Activated T-helper 17 cell treated with anti-CD3 and anti-CD28 coated beads, Interleukin-2, amount 50 U/mL, for 72 hours (primary cell): Measurements from ENCODE around the gene MYDGF. TPM values are rescaled to one million over a fixed set of nuclear protein-coding genes. Genes with fewer than 3 reads are reported as not detected.
A peak's percentile ranks its signal among the peaks of the same experiment; 100 is the strongest.

Experiments used
- ATAC-seq: fragments of 150-1000 bp; cut with Tn5 transposase; replicated peaks from 2 replicates; pipeline ENCODE4 v1.10.0; 2021; ENCODE audit warnings: mild to moderate bottlenecking, moderate library complexity
- H3K27ac Mint-ChIP-seq: one replicate; pipeline ENCODE4 v1.8.0; 2022; ENCODE audit warnings: mixed read lengths
- H3K27me3 Mint-ChIP-seq: one replicate; pipeline ENCODE4 v1.8.0; 2022; ENCODE audit warnings: mixed read lengths
- H3K36me3 Mint-ChIP-seq: one replicate; pipeline ENCODE4 v1.8.0; 2022; ENCODE audit warnings: low read depth, mild to moderate bottlenecking, mixed read lengths
- H3K4me1 Mint-ChIP-seq: one replicate; pipeline ENCODE4 v1.8.0; 2022; ENCODE audit warnings: mixed read lengths
- H3K4me3 Mint-ChIP-seq: one replicate; pipeline ENCODE4 v1.8.0; 2022; ENCODE audit warnings: mild to moderate bottlenecking, mixed read lengths
- H3K9me3 Mint-ChIP-seq: one replicate; pipeline ENCODE4 v1.8.0; 2022; ENCODE audit warnings: mixed read lengths
- total RNA-seq, 2 donors: library from RNA; stranded (reverse); gene quantifications; one replicate each; pipeline ENCODE4 v1.2.3, GENCODE V29; 2022

MYDGF gene
- total RNA-seq, 2 donors from 2014 or later, result 47.8 to 79.0 TPM

DNA sequence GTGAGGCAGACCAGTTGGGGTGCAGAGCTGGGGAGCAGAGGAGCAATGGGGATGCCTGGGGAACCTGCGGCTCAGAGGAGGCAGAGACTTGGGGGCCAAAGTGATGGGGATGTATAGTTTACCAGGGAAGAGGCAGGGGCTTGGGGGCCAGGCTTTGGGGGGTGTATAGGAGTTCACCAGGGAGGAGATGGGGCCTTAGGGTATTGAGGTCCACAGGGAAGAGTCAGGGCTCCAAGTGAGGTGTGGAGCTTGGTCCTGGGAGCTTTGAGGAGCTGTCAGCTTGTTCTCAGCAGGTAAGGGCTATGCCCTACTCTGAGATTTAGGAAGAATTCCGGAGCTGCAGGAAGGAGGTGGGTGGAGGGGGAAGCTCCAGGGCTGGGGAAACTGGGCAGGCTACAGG, 20.0 kb downstream of the MYDGF start:
- Mint-ChIP-seq H3K27me3 (no peaks in the 10 kb centered on the region), H3K4me3 (no peak overlapping the region), H3K36me3 (peaks cover 24% of the 10 kb centered on the region), H3K4me1 (no peaks in the 10 kb centered on the region), H3K9me3 (no peaks in the 10 kb centered on the region), H3K27ac (no peak overlapping the region)
- no peak for ATAC-seq

DNA sequence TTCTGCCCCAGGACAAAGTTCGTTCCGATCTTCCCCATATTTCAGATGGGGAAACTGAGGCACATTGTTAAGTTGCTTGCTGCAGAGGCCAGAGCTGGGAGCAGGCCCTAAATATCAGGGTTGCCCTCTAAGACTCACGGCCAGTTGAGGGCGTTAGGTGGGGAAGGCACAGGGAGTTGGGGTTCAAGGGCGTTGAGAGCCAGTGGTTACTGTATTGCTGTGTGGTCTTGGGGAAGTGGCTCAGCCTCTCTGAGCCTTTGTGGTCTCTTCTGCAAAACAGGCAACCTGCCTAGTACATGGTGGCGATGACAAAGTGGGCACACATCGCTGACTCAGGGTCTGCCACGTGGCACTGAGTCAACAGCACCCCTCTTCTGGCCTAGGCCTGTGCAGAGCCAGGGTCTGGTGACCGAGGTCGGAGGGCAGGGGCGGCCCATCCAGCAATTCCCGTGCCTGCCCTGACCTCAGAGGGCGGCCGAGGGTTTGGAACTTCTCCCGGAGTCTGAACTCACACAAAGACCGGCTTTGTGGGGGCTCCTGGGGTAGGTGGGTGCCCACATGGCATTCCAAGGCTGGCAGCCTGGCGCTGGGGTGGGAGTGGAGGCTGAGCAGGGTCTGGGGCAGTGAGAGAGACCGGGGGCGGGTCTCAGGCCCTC, 20.6 kb downstream of the MYDGF start:
- H3K4me3 Mint-ChIP-seq, result no peak overlapping the region
- peak; percentile 16 for ATAC-seq

DNA sequence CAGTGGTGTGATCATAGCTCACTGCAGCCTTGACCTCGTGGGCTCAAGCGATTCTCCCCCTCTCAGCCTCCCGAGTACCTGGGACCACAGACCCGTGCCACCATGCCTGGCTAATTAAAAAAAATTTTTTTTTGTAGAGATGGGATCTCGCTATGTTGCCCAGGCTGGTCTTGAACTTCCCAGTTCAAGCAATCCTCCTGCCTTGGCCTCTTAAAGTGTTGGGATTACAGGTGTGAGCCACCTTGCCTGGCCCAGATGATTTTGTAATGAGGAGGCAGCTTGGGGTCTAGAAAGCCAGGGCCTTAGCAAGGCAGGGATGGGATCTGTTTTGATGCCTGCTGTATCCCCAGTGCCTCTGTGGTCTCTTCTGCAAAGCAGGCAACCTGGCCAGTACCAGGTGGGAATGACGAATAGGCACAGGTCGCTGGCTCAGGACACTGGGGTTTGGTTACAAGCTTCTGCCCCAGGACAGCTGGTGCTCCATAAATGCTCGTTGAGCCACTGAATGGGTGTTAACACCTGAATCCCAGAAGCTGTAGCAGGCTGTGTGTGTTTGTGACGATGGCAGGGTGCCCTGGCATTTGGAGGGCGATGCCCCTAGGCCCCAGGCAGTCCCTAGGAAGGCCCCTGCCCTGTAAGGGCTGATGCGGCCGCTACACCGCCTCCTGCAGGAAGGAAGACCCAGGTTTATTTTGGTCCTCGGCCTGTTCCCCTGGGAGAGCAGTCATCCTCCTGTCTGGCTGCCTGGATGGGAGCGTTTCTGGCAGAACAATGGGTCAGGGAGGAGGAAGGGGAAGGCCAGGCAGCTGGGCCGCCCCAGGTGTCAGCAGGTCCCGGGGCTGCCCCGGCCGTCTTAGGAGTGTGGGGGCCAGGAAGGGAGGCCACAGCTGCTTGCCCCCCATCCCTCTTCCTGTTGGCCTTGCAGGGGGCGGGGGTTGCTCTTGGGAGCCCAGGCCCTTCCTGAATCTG, 22.2 kb downstream of the MYDGF start:
- no peaks in the 10 kb centered on the region for H3K4me1 Mint-ChIP-seq
- peaks cover 15% of the 10 kb centered on the region for H3K36me3 Mint-ChIP-seq
- ATAC-seq, result no peak
- no peak overlapping the region for H3K27ac Mint-ChIP-seq
- H3K4me3 Mint-ChIP-seq, result no peak overlapping the region
- no peaks in the 10 kb centered on the region for H3K27me3 Mint-ChIP-seq
- no peaks in the 10 kb centered on the region for H3K9me3 Mint-ChIP-seq

More for the DNA sequence above, 20.6 kb downstream of the MYDGF start:
- Mint-ChIP-seq H3K36me3 (peaks cover 18% of the 10 kb centered on the region), H3K27ac (no peak overlapping the region), H3K27me3 (no peaks in the 10 kb centered on the region), H3K9me3 (no peaks in the 10 kb centered on the region), H3K4me1 (no peaks in the 10 kb centered on the region)

DNA sequence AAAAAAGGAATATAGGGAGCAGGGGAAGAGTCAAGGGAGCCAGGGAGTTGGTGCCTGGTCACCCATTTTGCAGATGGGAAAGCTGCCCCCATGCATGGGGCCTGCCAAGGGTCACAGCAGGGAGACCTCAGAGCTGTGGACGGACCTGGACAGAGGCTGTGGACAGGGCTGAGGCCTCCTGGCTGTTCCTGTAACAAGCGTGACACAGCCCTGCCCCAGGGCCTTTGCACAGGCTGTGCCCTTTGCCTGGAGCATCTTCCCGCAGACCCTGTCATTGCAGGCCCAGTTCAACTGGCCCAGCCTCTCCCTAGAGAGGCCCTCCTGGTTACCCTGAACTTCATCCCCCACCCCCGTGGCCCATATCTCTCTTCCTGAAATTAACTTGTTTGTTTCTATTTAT, 24.4 kb downstream of the MYDGF start:
- Mint-ChIP-seq H3K4me1 (no peaks in the 10 kb centered on the region), H3K4me3 (no peak overlapping the region), H3K27me3 (no peaks in the 10 kb centered on the region), H3K36me3 (peaks cover 15% of the 10 kb centered on the region), H3K27ac (no peak overlapping the region), H3K9me3 (no peaks in the 10 kb centered on the region)
- ATAC-seq, result no peak

DNA sequence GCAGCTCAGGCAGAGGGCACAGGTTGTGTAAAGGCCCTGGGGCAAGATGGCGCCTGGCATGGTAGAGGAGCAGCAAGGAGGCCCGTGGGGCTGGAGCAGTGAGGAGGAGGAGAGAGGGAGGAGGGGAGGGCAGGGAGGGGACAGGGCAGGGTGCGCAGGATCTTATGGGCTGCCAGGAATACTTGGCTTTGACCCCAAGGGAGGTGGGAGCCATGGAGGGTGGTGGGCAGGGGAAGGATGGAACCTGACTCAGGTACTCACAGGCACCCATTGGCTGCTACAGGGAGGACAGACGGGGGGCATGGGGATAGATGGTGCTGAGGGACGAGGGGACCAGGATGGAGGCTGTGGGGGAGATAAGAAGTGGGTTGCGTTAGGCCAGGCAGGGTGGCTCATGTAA, 27.5 kb downstream of the MYDGF start:
- peaks cover 4% of the 10 kb centered on the region for H3K4me1 Mint-ChIP-seq
- no peaks in the 10 kb centered on the region for H3K9me3 Mint-ChIP-seq
- H3K4me3 Mint-ChIP-seq, result no peak overlapping the region
- peaks cover 9% of the 10 kb centered on the region for H3K36me3 Mint-ChIP-seq
- ATAC-seq, result no peak
- no peak overlapping the region for H3K27ac Mint-ChIP-seq
- no peaks in the 10 kb centered on the region for H3K27me3 Mint-ChIP-seq

DNA sequence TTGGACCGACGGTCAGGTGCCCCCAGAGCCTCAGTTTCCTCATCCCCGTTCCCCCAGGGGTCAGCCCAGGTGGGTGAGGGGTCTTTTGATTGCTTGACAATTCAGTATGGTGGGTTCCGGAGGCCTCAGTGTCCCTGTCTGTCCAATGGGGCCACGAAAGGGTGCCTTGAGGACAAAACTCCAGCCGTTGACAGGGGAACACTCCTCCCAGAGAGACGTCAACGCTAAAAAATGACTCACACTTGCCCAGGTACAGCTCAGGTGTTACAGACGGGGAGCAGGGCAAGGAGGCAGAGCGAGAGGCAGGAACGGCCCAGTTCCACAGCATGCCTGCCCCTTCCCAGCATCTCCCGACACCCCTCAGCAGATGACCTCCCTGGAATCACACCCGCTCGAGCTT, 29.0 kb downstream of the MYDGF start:
- Mint-ChIP-seq H3K27ac (peak overlapping the region; percentile 25), H3K4me3 (peak overlapping the region; percentile 96), H3K36me3 (peaks cover 1% of the 10 kb centered on the region), H3K27me3 (no peaks in the 10 kb centered on the region), H3K4me1 (peaks cover 4% of the 10 kb centered on the region), H3K9me3 (no peaks in the 10 kb centered on the region)
- ATAC-seq, result no peak

DNA sequence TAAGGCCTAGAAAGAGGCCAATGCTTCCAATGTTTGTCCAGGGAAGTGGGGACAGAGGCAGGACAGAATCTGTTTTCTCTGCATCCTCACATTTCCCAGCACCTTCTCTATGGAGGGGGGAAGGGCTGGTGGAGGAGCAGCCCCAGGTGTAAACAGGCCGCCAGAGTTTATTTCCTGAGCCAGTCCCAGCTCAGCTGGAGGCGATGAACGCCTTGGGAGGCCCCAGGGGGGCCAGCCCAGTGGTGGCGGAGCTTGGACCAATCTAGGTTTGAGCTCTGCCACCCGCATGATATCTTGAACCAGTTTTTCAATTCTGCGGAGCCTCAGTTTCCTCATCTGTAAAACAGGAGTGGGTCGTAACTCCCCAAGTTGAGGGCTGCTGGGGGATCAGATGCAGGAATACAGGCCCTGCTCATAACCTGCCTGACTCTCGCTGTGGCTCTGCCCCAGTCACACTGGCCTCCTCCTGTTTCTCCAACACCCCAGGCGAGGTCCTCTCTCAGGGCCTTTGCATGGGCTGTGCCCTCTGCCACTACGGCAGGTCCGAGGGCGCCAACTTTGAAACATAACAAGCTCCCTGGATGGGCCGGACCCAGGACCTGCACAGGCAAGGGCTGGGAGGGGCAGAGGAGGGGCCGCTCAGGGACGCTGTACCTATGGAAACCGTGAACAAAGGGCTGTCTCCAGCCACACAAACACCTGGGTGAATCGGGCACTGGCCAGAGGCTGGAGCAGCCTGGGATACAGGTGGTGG, 29.7 kb downstream of the MYDGF start:
- ATAC-seq, result no peak
- Mint-ChIP-seq H3K36me3 (no peaks in the 10 kb centered on the region), H3K4me1 (peaks cover 4% of the 10 kb centered on the region), H3K27me3 (no peaks in the 10 kb centered on the region), H3K9me3 (no peaks in the 10 kb centered on the region), H3K27ac (peak overlapping the region; percentile 97), H3K4me3 (peak overlapping the region; percentile 96)

DNA sequence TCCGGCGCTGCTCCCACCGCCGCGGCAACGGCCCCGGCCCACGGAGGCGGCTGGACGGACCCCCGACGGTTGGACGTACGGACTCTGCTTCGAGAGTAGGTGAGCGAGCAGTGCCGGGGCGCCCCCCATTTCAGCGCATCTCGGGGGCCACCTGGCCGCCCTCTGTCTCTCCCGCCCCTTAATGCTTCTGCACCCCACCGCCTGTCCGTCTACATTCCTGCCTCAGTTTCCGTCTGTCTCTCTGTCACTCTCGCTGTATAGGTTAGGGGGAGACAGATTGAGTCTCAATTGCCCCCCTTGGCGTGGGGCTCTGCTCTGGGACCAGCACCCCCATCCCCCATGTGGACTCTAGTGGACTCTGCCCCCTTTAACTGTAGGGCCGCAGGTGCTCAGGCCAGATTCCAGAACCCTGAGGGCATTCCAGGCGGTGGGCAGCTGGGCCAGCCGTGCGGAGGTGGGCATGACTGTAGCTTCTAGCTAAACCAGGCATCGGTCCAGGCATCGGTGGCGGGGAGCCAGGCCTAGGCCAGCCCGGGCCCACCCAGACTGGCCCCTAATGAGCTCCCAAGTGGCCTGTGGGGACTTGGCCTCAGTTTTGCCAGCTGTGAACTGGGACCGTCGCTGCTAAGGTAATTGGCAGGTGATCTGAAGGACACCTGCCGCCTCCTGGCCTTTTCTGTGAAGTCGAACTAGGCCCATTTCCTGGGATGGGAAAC, 30.5 kb downstream of the MYDGF start:
- peaks cover 4% of the 10 kb centered on the region for H3K4me1 Mint-ChIP-seq
- H3K36me3 Mint-ChIP-seq, result no peaks in the 10 kb centered on the region
- no peaks in the 10 kb centered on the region for H3K27me3 Mint-ChIP-seq
- peak overlapping the region; percentile 96 for H3K4me3 Mint-ChIP-seq
- H3K9me3 Mint-ChIP-seq, result no peaks in the 10 kb centered on the region
- ATAC-seq, result peak; percentile 3
- peak overlapping the region; percentile 97 for H3K27ac Mint-ChIP-seq

DNA sequence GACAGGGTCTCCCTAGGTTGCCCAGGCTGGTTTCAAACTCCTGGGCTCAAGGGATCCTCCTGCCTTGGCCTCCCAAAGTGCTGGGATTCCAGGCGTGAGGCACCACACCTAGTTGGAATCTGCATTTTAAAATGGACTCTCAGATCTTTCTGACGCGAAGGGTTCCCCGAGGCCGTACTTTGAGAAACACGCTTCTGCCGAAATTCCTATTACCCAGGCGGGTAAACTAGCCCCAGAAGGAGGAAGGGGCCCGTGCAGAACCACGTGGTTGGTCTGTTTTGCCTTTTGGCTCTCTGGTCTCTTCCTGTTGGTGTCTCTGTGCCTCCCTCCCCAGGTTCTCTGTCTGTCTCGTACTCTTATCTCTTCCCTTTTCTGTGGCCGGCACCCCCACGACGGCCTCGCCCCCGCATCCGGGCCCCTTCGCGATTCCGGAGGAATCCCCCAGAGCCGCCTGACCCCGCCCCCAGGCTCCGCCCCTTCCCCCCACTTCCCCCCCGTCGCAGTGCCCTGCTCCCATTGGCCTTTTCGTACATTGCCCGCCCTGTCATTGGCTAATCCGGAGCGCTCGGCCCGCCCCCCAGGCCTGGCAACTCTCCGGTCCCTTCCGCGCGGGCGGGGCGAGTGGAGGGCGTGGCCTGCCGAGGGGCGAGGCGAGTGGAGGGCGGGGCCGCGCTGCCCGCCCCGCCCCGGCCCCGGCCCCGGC, 31.2 kb downstream of the MYDGF start, which contains the start of gene TNFAIP8L1:
TNFAIP8L1 (plus strand) TSS at position 689 of the 703 bp plus-strand sequence. CDS start 12,354 bp downstream, outside the sequence.
- no peaks in the 10 kb centered on the region for H3K27me3 Mint-ChIP-seq
- ATAC-seq, result peak; percentile 95
- H3K9me3 Mint-ChIP-seq, result no peaks in the 10 kb centered on the region
- H3K27ac Mint-ChIP-seq, result peak within 1 kb of the TSS; percentile 97
- H3K4me1 Mint-ChIP-seq, result peaks cover 4% of the 10 kb centered on the region
- peak within 1 kb of the TSS; percentile 96 for H3K4me3 Mint-ChIP-seq
- H3K36me3 Mint-ChIP-seq, result no peaks in the 10 kb centered on the region

DNA sequence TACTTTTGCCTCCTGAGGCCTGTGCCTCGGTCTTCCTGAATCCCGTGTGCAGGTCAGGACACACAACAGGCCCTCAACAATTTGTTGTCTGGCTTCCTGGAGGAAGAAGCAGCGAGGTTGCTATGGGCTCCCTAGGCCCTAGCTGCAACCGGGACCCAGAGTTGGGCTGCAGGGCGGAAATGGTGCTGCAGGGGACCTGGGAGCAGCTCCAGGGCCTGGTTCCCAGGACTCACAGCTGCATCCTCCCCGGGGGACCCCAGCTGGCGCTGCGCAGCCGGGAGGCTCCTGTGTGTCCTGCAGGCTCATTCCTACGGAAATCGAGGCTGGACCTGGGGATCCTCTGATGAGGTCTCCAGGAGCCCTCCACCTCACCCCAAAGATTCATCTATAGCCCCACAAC, 31.8 kb downstream of the MYDGF start:
- Mint-ChIP-seq H3K27me3 (no peaks in the 10 kb centered on the region), H3K36me3 (no peaks in the 10 kb centered on the region), H3K4me1 (peaks cover 6% of the 10 kb centered on the region), H3K9me3 (no peaks in the 10 kb centered on the region), H3K27ac (peak overlapping the region; percentile 97), H3K4me3 (peak overlapping the region; percentile 96)
- ATAC-seq, result no peak

DNA sequence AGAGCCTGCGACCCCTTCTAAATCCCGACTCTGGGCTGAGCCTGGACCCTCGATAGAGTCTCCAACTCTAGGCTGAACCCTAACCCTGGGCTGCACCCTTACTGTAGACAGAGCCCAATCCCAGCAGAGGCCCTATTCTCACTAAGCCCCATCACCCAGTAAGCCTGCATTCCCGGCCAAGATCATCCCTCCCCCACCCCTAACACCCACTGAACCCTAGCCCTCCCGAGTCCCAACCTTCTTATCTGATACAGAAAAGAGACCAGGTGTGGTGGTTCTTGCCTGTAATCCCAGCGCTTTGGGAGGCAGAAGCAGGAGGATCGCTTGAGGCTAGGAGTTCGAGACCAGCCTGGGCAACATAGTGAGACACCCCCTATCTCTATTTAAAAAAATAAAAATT, 33.4 kb downstream of the MYDGF start:
- Mint-ChIP-seq H3K4me1 (peaks cover 9% of the 10 kb centered on the region), H3K27ac (peak overlapping the region; percentile 28), H3K36me3 (no peaks in the 10 kb centered on the region), H3K9me3 (no peaks in the 10 kb centered on the region), H3K27me3 (no peaks in the 10 kb centered on the region), H3K4me3 (peak overlapping the region; percentile 35)
- ATAC-seq, result no peak

DNA sequence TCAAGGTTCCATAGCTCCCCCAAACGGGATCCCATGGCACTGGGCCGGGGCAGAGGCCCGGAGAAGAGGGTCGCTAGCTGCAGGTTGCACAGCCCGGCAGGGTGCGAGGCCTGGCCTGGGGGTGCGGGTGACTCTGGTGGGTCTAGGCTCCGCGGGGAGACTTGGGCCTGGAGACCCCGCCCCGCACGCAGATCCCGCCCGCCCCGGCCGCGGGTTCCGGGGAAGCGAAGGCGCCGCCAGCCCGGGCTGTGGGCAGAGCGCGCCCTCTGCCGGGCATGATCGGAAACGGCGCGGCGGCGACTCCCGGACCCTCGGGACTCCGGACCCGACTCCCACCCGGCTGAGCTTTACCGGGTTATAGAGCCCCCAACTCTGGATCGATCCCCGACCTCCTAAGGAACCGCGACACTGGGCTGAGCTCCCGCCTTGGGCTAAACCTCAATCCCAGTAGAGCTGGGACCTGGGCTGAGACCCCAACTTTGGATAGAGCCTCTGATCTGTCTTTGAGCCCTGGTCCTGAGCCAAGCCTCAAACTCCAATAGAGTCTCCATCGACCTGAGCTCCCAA, 33.9 kb downstream of the MYDGF start:
- Mint-ChIP-seq H3K9me3 (no peaks in the 10 kb centered on the region), H3K36me3 (no peaks in the 10 kb centered on the region), H3K4me3 (peak overlapping the region; percentile 35), H3K27me3 (no peaks in the 10 kb centered on the region), H3K4me1 (peaks cover 9% of the 10 kb centered on the region), H3K27ac (peak overlapping the region; percentile 28)
- peak; percentile 8 for ATAC-seq

DNA sequence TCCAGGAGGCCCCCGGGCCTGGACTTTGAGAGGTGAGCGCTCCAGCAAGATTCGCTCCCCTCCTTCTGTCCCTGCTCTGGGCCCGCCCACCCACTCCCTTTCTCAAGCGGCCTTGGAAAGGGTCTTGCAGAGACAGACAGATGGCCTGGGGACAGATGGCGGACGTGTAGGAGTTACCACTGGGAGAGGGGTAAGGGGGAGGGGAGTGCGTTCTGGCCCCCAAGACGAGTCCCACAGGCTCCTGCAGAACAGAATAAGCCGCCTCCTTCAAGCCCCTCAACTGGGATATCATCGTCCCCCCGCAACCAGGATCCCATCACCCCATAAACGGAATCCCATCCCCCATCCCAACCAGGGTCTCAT, 34.4 kb downstream of the MYDGF start:
- no peaks in the 10 kb centered on the region for H3K27me3 Mint-ChIP-seq
- no peaks in the 10 kb centered on the region for H3K9me3 Mint-ChIP-seq
- ATAC-seq, result no peak
- H3K36me3 Mint-ChIP-seq, result no peaks in the 10 kb centered on the region
- H3K27ac Mint-ChIP-seq, result no peak overlapping the region
- H3K4me3 Mint-ChIP-seq, result peak overlapping the region; percentile 35
- peaks cover 9% of the 10 kb centered on the region for H3K4me1 Mint-ChIP-seq
